Esophagus squamous epithelium (tissue), 5 donors: ENCODE data around the gene KCTD21. TPM values are rescaled to one million over a fixed set of nuclear protein-coding genes. Genes with fewer than 3 reads are reported as not detected.

Experiments used
- DNase-seq: peaks from one replicate; lab custom pipeline; 2025; lab: John Stamatoyannopoulos, UW
- H3K27ac ChIP-seq, 4 donors: fragments of 200-600 bp; sonication (generic); one replicate each; pipeline ENCODE4 v1.5.1; 2016 to 2019; ENCODE audit warnings: mild to moderate bottlenecking in 1 of 4
- H3K27me3 ChIP-seq, 4 donors: fragments of 200-600 bp; sonication (generic); 1 replicate in 3 of 4; 2 replicates in 1 of 4; pipeline versions ENCODE4 v1.5.1 to v1.6.0; 2017 to 2021; ENCODE audit warnings: antibody characterized with exemption in 1 of 4
- H3K36me3 ChIP-seq, 3 donors: fragments of 200-600 bp; sonication (generic); one replicate each; pipeline ENCODE4 v1.5.1; 2016 to 2019
- H3K4me1 ChIP-seq, 3 donors: fragments of 200-600 bp; sonication (generic); one replicate each; pipeline ENCODE4 v1.5.1; 2017 to 2019
- H3K4me3 ChIP-seq, 4 donors: fragments of 200-600 bp; sonication (generic); 1 replicate in 3 of 4; 2 replicates in 1 of 4; pipeline ENCODE4 v1.5.1; 2016 to 2019; ENCODE audit warnings: mild to moderate bottlenecking in 2 of 4, moderate library complexity in 1 of 4
- H3K9me3 ChIP-seq, 3 donors: fragments of 200-600 bp; sonication (generic); one replicate each; pipeline ENCODE4 v1.5.1; 2016 to 2019
- POLR2A ChIP-seq, 4 donors: fragments of 450-650 bp; IDR thresholded peaks; one replicate each; pipeline ENCODE4 v1.6.1; 2017; ENCODE audit warnings: antibody characterized with exemption in 4 of 4, mild to moderate bottlenecking in 4 of 4, moderate library complexity in 3 of 4
- WGBS, 2 donors: methylation state at CpG; one replicate each; pipeline ENCODE4 v1.1.5; 2018; 5-methylcytosine and 5-hydroxymethylcytosine counted together
- intact Hi-C: fragments of 100-400 bp; cut with DNase I; formaldehyde crosslinking; loops from one replicate; pipeline ENCODE4 v1.15.0; 2022
- total RNA-seq, 4 donors: library from RNA; depleted of rRNA; stranded (reverse); fragments of >200 nt; gene quantifications; one replicate each; pipeline ENCODE4 v1.1.0, GENCODE V29; 2016
- TF ChIP-seq, protein P1 (sequence below), 6 experiments: fragments of 450-650 bp in 4 of 6; fragments of 200-600 bp in 2 of 6; sonication (generic) in 2 of 6; IDR thresholded peaks; one replicate each; pipeline ENCODE4 v1.5.1; 2016 to 2019; ENCODE audit warnings: antibody characterized with exemption in 6 of 6, mild to moderate bottlenecking in 4 of 6, moderate library complexity in 4 of 6
- donor health status: DM: yes; HTN: yes; CAD: no.

Gene KCTD21
- total RNA-seq, 4 donors from 2014 or later = 9.7 to 16.0 (median 11.3) TPM

DNA sequence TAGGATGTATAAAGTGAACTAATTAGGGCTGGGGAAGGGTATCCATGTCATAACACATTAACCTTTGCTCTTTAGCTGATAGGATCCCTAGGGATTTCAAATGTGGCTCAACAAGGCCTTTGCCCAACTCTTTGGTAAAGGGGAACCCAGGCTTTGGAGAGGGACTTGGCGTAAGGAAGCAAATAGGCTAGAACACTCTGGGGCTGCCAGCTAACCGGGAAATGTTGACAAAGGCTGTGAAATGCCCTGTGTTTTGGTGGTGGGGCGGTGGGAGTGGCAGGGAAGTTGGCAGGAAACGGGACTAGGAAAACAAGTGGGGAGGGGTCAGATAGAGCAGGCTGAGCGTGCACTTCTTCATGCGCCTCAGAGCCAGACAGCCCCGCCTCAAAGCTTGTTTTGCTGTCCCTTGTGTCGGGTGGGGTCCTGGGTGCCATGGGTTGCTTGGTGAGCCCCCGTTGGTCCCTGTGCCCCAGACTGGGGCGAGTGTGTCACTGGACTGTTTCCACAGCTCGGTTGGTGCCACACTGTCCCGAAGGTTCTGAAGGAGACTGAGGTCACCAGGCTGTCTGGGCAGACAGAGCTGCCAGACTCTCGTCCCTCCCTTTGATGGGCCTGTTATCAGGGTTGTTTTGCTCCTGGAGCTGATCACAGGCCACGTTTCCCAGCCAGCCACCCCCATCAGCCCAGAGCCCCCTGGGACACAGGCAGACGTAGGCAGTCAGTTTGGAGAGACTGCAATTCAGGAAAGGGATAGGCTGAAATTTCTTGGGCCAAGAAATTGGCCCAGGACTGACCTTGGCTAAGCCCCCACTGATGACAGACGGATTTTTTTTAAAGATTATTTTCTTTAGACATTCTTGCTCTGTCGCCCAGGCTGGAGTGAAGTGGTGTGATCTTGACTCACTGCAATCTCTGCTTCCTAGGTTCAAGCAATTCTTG is 19.6 kb downstream of the KCTD21 start:
- TF ChIP-seq, protein P1, sequence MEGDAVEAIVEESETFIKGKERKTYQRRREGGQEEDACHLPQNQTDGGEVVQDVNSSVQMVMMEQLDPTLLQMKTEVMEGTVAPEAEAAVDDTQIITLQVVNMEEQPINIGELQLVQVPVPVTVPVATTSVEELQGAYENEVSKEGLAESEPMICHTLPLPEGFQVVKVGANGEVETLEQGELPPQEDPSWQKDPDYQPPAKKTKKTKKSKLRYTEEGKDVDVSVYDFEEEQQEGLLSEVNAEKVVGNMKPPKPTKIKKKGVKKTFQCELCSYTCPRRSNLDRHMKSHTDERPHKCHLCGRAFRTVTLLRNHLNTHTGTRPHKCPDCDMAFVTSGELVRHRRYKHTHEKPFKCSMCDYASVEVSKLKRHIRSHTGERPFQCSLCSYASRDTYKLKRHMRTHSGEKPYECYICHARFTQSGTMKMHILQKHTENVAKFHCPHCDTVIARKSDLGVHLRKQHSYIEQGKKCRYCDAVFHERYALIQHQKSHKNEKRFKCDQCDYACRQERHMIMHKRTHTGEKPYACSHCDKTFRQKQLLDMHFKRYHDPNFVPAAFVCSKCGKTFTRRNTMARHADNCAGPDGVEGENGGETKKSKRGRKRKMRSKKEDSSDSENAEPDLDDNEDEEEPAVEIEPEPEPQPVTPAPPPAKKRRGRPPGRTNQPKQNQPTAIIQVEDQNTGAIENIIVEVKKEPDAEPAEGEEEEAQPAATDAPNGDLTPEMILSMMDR (IDR thresholded peaks at IDR 0.05) = no peak
- no peak for TF ChIP-seq POLR2A (IDR thresholded peaks at IDR 0.05)
- 48 to 52% methylated on average over 14 to 15 of the region's 17 CpGs for WGBS, 2 donors
- Histone ChIP-seq H3K4me3 (peak overlapping the region in 1 of 4 donors; percentile 8), H3K27ac (peak overlapping the region; percentile 57 to 91 (median 77)), H3K9me3 (no peaks in the 10 kb centered on the region), H3K4me1 (peaks cover 5 to 23% (median 8%) of the 10 kb centered on the region in 3 donors), H3K27me3 (no peaks in the 10 kb centered on the region), H3K36me3 (peaks cover 0 to 26% (median 0%) of the 10 kb centered on the region in 3 donors)
- intact Hi-C loops = no loop called here
- no peak for DNase-seq

DNA sequence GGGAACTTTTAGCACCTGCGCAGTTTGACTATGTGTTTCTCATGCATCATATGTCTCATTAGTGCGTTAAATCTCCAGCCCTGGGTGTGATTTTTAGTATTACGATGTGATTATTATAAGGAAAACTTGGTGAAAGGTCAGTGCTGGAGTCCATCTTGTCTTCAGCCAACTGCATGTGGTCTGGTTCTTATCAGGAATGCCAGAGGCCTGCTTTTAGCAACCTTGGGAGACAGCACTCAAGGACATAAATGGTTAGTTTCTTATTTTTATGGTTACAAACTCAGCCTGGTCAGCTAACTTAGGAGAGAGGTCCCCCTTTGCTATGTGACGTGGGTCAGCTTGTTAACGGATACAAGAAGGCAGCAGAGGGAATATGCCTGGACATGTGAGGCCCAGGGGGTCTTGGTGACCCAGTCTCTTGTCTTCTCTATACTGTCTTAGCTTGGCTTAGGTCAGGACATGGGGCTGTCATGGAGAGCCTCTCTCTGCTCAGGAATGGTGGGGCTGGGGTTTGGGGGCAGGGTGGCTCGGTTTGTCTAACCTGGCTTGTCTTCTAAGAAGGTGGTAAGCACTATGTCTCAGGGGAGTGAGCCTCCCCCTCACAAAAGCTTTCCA is 21.5 kb downstream of the KCTD21 start:
- whole genome bisulfite sequencing, 2 donors = 88 to 100% methylated on average over 4 to 5 of the region's 6 CpGs
- DNase-seq = no peak
- TF ChIP-seq POLR2A (IDR thresholded peaks at IDR 0.05) = no peak
- TF ChIP-seq, protein P1 (IDR thresholded peaks at IDR 0.05) = no peak
- no peaks in the 10 kb centered on the region for H3K9me3 ChIP-seq
- no peak overlapping the region for H3K4me3 ChIP-seq
- H3K4me1 ChIP-seq = peaks cover 5 to 29% (median 8%) of the 10 kb centered on the region in 3 donors
- no peak overlapping the region for H3K27ac ChIP-seq
- intact Hi-C loops = no loop called here
- H3K36me3 ChIP-seq = peaks cover 0 to 8% (median 0%) of the 10 kb centered on the region in 3 donors
- H3K27me3 ChIP-seq = no peaks in the 10 kb centered on the region

DNA sequence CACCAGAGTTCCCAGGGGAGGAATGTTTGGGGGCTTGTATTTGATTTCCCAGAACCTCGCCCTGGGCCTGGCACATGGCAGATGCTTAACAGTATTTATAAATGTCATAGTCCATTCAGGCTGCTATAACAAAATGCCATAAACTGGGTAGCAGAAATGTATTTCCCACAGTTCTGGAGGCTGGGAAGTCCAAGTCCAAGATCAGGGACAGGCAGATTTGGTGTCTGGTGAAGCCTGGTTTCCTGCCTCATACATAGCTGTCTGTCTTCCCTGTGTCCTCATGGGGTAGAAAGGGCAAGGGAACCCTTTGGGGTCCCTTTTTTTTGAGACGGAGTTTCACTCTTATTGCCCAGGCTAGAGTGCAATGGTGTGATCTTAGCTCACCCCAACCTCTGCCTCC is 24.0 kb downstream of the KCTD21 start:
- Histone ChIP-seq H3K27me3 (no peaks in the 10 kb centered on the region), H3K9me3 (no peaks in the 10 kb centered on the region), H3K4me1 (peaks cover 5 to 27% (median 8%) of the 10 kb centered on the region in 3 donors), H3K27ac (no peak overlapping the region), H3K36me3 (no peaks in the 10 kb centered on the region), H3K4me3 (no peak overlapping the region)
- DNase-seq = no peak
- intact Hi-C loops = no loop called here
- TF ChIP-seq, protein P1 (IDR thresholded peaks at IDR 0.05) = no peak
- TF ChIP-seq POLR2A (IDR thresholded peaks at IDR 0.05) = no peak
- WGBS, 2 donors = 77 to 92% methylated on average over 2 of the region's 2 CpGs

DNA sequence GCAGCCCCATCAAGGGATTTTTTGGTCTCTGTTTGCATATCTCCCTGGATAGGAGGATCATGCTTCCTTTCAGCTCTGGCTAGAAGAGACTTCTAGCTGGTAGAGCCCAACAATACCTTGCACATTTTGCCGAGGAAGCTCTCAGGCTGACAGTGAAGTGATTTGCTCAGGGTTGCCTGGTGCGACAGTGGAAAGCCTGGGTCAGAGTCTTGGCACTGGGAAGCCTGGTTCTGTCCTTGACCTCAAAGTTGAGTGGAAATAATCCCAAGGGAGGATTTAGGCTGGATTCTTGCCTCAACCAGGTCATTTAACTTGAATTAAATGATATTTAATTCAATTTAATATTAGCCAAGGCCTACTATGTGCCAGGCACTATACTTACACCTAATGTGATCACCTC is 24.6 kb downstream of the KCTD21 start:
- TF ChIP-seq, protein P1 (IDR thresholded peaks at IDR 0.05) = no peak
- no peak for TF ChIP-seq POLR2A (IDR thresholded peaks at IDR 0.05)
- 27 to 55% methylated on average over 2 of the region's 2 CpGs for WGBS, 2 donors
- intact Hi-C loops = no loop called here

DNA sequence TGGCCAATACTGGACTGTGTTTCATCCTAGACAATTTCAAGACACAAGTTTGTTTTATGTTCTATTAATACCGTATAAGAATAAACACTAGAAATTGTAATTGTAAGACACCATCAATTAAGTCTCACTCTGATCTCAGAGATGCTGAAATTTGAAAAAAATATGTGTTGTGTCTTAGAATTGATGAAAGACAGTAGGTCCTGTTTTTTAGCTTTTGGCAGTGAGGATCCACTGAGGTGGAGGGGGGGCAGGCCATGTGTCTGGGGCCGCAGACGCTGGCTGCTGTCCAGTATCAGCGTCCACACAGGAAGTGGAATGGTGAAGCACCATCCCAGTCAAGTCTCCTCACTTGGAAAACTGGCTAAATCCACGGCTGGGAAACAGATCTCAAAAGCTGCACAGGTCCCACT is 26.5 kb downstream of the KCTD21 start:
- Histone ChIP-seq H3K4me3 (no peak overlapping the region), H3K9me3 (no peaks in the 10 kb centered on the region), H3K27ac (no peak overlapping the region), H3K27me3 (no peaks in the 10 kb centered on the region), H3K36me3 (no peaks in the 10 kb centered on the region), H3K4me1 (peaks cover 0 to 18% (median 0%) of the 10 kb centered on the region in 3 donors)
- no peak for TF ChIP-seq POLR2A (IDR thresholded peaks at IDR 0.05)
- TF ChIP-seq, protein P1 (IDR thresholded peaks at IDR 0.05) = no peak
- intact Hi-C loops = no loop called here
- 44 to 64% methylated on average over 4 to 5 of the region's 5 CpGs for WGBS, 2 donors
- no peak for DNase-seq

More for the DNA sequence above, 24.6 kb downstream of the KCTD21 start:
- Histone ChIP-seq H3K4me1 (peaks cover 5 to 23% (median 5%) of the 10 kb centered on the region in 3 donors), H3K27me3 (no peaks in the 10 kb centered on the region), H3K4me3 (no peak overlapping the region), H3K36me3 (no peaks in the 10 kb centered on the region), H3K9me3 (no peaks in the 10 kb centered on the region), H3K27ac (no peak overlapping the region)
- no peak for DNase-seq
